ENCODE measurements around the gene IGIP.

Gene IGIP

GRCh38 chr5:140114341-140115185, 11.2 kb upstream of the IGIP start:
- peak overlapping the region; percentile 98 for H3K27ac Mint-ChIP-seq
- CTCF ChIA-PET = interaction anchor here (0.8 to 7.2 kb wide), 5 partner anchors 9 to 42 kb away, joined by 3 to 62 read pairs (median 4); no protein-coding TSS in a partner anchor
- H3K9me3 Mint-ChIP-seq = no peaks in the 10 kb centered on the region
- H3K27me3 Mint-ChIP-seq = peaks cover 33% of the 10 kb centered on the region
- peak; percentile 63 for DNase-seq
- H3K36me3 Mint-ChIP-seq = peaks cover 7% of the 10 kb centered on the region
- H3K4me1 Mint-ChIP-seq = peaks cover 66% of the 10 kb centered on the region
- peak overlapping the region; percentile 95 for H3K4me3 Mint-ChIP-seq

- Mint-ChIP-seq H3K9me3 (no peaks in the 10 kb centered on the region), H3K27ac (peak overlapping the region; percentile 98), H3K27me3 (peaks cover 33% of the 10 kb centered on the region), H3K4me3 (peak overlapping the region; percentile 95), H3K4me1 (peaks cover 61% of the 10 kb centered on the region), H3K36me3 (peaks cover 6% of the 10 kb centered on the region)
- DNase-seq = no peak
- CTCF ChIA-PET = interaction anchor here (0.6 to 7.2 kb wide), 7 partner anchors 8 to 479 kb away, joined by 3 to 62 read pairs (median 4); no protein-coding TSS in a partner anchor
Observed at GRCh38 chr5:140115186-140115500, 10.6 kb upstream of the IGIP start.

GRCh38 chr5:140116716-140117115, 9.0 kb upstream of the IGIP start:
- CTCF ChIA-PET = interaction anchor here (0.6 to 7.2 kb wide), 6 partner anchors 15 to 41 kb away, joined by 3 to 62 read pairs (median 4); no protein-coding TSS in a partner anchor
- Mint-ChIP-seq H3K27me3 (peaks cover 24% of the 10 kb centered on the region), H3K4me1 (peaks cover 50% of the 10 kb centered on the region), H3K27ac (no peak overlapping the region), H3K36me3 (peaks cover 5% of the 10 kb centered on the region), H3K4me3 (no peak overlapping the region), H3K9me3 (no peaks in the 10 kb centered on the region)
- DNase-seq = no peak

GRCh38 chr5:140117523-140117922, 8.2 kb upstream of the IGIP start:
- H3K27me3 Mint-ChIP-seq = peaks cover 16% of the 10 kb centered on the region
- H3K4me1 Mint-ChIP-seq = peaks cover 48% of the 10 kb centered on the region
- H3K36me3 Mint-ChIP-seq = peaks cover 5% of the 10 kb centered on the region
- CTCF ChIA-PET = interaction anchor here (0.6 to 7.2 kb wide), 3 partner anchors 24 to 37 kb away, joined by 3 to 62 read pairs (median 3); no protein-coding TSS in a partner anchor
- no peaks in the 10 kb centered on the region for H3K9me3 Mint-ChIP-seq
- H3K27ac Mint-ChIP-seq = no peak overlapping the region
- H3K4me3 Mint-ChIP-seq = no peak overlapping the region
- no peak for DNase-seq

- DNase-seq = no peak
- CTCF ChIA-PET = interaction anchor here (0.8 to 7.2 kb wide), 6 partner anchors 9 to 46 kb away, joined by 3 to 62 read pairs (median 4); no protein-coding TSS in a partner anchor
- peaks cover 44% of the 10 kb centered on the region for H3K4me1 Mint-ChIP-seq
- no peak overlapping the region for H3K27ac Mint-ChIP-seq
- H3K4me3 Mint-ChIP-seq = no peak overlapping the region
- H3K36me3 Mint-ChIP-seq = peaks cover 5% of the 10 kb centered on the region
- H3K27me3 Mint-ChIP-seq = peaks cover 7% of the 10 kb centered on the region
- no peaks in the 10 kb centered on the region for H3K9me3 Mint-ChIP-seq
Observed at GRCh38 chr5:140118302-140118936, 7.3 kb upstream of the IGIP start.

- CTCF ChIA-PET = no interaction called here
- H3K36me3 Mint-ChIP-seq = no peaks in the 10 kb centered on the region
- H3K27me3 Mint-ChIP-seq = no peaks in the 10 kb centered on the region
- no peaks in the 10 kb centered on the region for H3K9me3 Mint-ChIP-seq
- H3K4me3 Mint-ChIP-seq = no peak overlapping the region
- no peak for DNase-seq
- H3K27ac Mint-ChIP-seq = no peak overlapping the region
- peaks cover 29% of the 10 kb centered on the region for H3K4me1 Mint-ChIP-seq
Observed at GRCh38 chr5:140126315-140127012, 727 bp downstream of the IGIP start.

GRCh38 chr5:140128376-140128775, 2.6 kb downstream of the IGIP start:
- no peaks in the 10 kb centered on the region for H3K9me3 Mint-ChIP-seq
- DNase-seq = no peak
- H3K4me3 Mint-ChIP-seq = no peak overlapping the region
- no peaks in the 10 kb centered on the region for H3K27me3 Mint-ChIP-seq
- CTCF ChIA-PET = no interaction called here
- H3K36me3 Mint-ChIP-seq = no peaks in the 10 kb centered on the region
- no peak overlapping the region for H3K27ac Mint-ChIP-seq
- H3K4me1 Mint-ChIP-seq = peaks cover 36% of the 10 kb centered on the region

GRCh38 chr5:140130949-140131733, 5.4 kb downstream of the IGIP start:
- Mint-ChIP-seq H3K27ac (no peak overlapping the region), H3K27me3 (no peaks in the 10 kb centered on the region)
- no peak for DNase-seq

GRCh38 chr5:140131967-140132409, 6.3 kb downstream of the IGIP start:
- no peaks in the 10 kb centered on the region for H3K36me3 Mint-ChIP-seq
- H3K27ac Mint-ChIP-seq = peak overlapping the region; percentile 53
- no peak for DNase-seq
- no peaks in the 10 kb centered on the region for H3K9me3 Mint-ChIP-seq
- CTCF ChIA-PET = interaction anchor here (0.6 to 3.5 kb wide), 5 partner anchors 12 to 164 kb away, joined by 3 to 29 read pairs (median 3); no protein-coding TSS in a partner anchor
- H3K4me1 Mint-ChIP-seq = peaks cover 41% of the 10 kb centered on the region
- no peak overlapping the region for H3K4me3 Mint-ChIP-seq
- peaks cover 6% of the 10 kb centered on the region for H3K27me3 Mint-ChIP-seq

More at GRCh38 chr5:140130949-140131733, 5.4 kb downstream of the IGIP start:
- no peaks in the 10 kb centered on the region for H3K36me3 Mint-ChIP-seq
- CTCF ChIA-PET = interaction anchor here (0.6 to 3.5 kb wide), 4 partner anchors 13 to 164 kb away, joined by 3 to 29 read pairs (median 5); no protein-coding TSS in a partner anchor
- H3K4me1 Mint-ChIP-seq = peaks cover 41% of the 10 kb centered on the region
- no peak overlapping the region for H3K4me3 Mint-ChIP-seq
- no peaks in the 10 kb centered on the region for H3K9me3 Mint-ChIP-seq

- CTCF ChIA-PET = interaction anchor here (0.6 to 3.5 kb wide), 7 partner anchors 10 to 346 kb away, joined by 3 to 29 read pairs (median 4); no protein-coding TSS in a partner anchor
- Mint-ChIP-seq H3K4me1 (peaks cover 41% of the 10 kb centered on the region), H3K4me3 (no peak overlapping the region), H3K9me3 (no peaks in the 10 kb centered on the region), H3K27me3 (peaks cover 6% of the 10 kb centered on the region), H3K36me3 (no peaks in the 10 kb centered on the region), H3K27ac (no peak overlapping the region)
- no peak for DNase-seq
Observed at GRCh38 chr5:140133514-140134167, 7.9 kb downstream of the IGIP start.

GRCh38 chr5:140134277-140134935, 8.7 kb downstream of the IGIP start:
- no peaks in the 10 kb centered on the region for H3K36me3 Mint-ChIP-seq
- DNase-seq = no peak
- CTCF ChIA-PET = interaction anchor here (1.6 to 3.5 kb wide), 3 partner anchors 9 to 62 kb away, joined by 4 to 29 read pairs (median 5); no protein-coding TSS in a partner anchor
- no peak overlapping the region for H3K4me3 Mint-ChIP-seq
- peaks cover 6% of the 10 kb centered on the region for H3K27me3 Mint-ChIP-seq
- no peak overlapping the region for H3K27ac Mint-ChIP-seq
- no peaks in the 10 kb centered on the region for H3K9me3 Mint-ChIP-seq
- H3K4me1 Mint-ChIP-seq = peaks cover 41% of the 10 kb centered on the region

GRCh38 chr5:140135127-140135526, 9.4 kb downstream of the IGIP start:
- H3K36me3 Mint-ChIP-seq = no peaks in the 10 kb centered on the region
- H3K4me1 Mint-ChIP-seq = peaks cover 41% of the 10 kb centered on the region
- no peaks in the 10 kb centered on the region for H3K9me3 Mint-ChIP-seq
- CTCF ChIA-PET = interaction anchor here (0.6 to 1.9 kb wide), 3 partner anchors 9 to 1644 kb away, joined by 3 to 4 read pairs (median 3); no protein-coding TSS in a partner anchor
- H3K27me3 Mint-ChIP-seq = peaks cover 6% of the 10 kb centered on the region
- DNase-seq = no peak
- no peak overlapping the region for H3K4me3 Mint-ChIP-seq
- no peak overlapping the region for H3K27ac Mint-ChIP-seq

Measured in activated naive CD4-positive, alpha-beta T cell treated with anti-CD3 and anti-CD28 coated beads, Interleukin-2, amount 10 ng/mL, durations not matched to agents 7 days and 5 days (primary cell).